ENCODE data around the gene CHID1.

DNA sequence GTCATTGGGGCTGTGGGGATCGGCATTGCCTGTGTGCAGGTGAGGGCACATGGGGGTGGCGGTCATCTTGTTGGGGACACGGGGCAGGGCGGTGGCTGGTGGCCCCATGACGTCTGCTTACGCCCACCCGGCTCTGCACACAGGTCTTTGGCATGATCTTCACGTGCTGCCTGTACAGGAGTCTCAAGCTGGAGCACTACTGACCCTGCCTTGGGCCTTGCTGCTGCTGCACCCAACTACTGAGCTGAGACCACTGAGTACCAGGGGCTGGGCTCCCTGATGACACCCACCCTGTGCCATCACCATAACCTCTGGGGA, 72.7 kb downstream of the CHID1 start:
- TF ChIP-seq, protein P1, sequence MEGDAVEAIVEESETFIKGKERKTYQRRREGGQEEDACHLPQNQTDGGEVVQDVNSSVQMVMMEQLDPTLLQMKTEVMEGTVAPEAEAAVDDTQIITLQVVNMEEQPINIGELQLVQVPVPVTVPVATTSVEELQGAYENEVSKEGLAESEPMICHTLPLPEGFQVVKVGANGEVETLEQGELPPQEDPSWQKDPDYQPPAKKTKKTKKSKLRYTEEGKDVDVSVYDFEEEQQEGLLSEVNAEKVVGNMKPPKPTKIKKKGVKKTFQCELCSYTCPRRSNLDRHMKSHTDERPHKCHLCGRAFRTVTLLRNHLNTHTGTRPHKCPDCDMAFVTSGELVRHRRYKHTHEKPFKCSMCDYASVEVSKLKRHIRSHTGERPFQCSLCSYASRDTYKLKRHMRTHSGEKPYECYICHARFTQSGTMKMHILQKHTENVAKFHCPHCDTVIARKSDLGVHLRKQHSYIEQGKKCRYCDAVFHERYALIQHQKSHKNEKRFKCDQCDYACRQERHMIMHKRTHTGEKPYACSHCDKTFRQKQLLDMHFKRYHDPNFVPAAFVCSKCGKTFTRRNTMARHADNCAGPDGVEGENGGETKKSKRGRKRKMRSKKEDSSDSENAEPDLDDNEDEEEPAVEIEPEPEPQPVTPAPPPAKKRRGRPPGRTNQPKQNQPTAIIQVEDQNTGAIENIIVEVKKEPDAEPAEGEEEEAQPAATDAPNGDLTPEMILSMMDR (conservative IDR thresholded peaks at IDR 0.05 in 1 of 2, IDR thresholded peaks at IDR 0.05 in 1 of 2; ENCODE audit: low read depth in 1 of 2, low read length in 2 of 2): no peak
- TF ChIP-seq EZH2 (IDR thresholded peaks at IDR 0.05; ENCODE audit: low read length, missing control alignments): no peak
